WTC11 (cell line): ENCODE results near the gene AJAP1.

Source experiments
- TF ChIP-seq, protein P1 (sequence below): fragments of 250-450 bp; sonication (Bioruptor Pico); IDR thresholded peaks from 2 replicates; pipeline ENCODE4 v1.9.0; 2021; ENCODE audit warnings: moderate library complexity, mild to moderate bottlenecking, inconsistent platforms, borderline replicate concordance
- TF ChIP-seq, protein P2 (sequence below): fragments of 200-600 bp; IDR thresholded peaks from 2 replicates; pipeline ENCODE4 v1.8.0; 2022; ENCODE audit warnings: antibody characterized with exemption

DNA sequence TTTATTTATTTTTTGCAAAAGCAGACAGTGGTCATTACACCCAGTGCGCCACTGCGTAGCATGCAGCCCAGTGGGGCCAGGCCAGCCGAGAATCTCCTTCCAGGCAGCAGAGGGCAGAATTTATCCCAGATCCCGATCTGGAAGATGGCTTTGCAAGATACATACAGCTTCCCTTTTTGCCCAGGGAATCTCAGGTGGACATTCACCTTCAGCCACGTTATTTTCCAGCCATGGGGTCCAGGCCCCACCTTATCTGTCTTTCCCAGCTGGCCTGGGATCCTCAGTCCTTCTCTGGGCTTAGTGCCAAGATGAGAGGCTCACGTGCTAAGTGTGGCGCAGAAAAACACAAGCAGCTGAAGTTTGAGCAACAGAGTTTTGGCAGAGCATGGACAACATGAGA, 123.6 kb downstream of the AJAP1 start:
- TF ChIP-seq, protein P1, sequence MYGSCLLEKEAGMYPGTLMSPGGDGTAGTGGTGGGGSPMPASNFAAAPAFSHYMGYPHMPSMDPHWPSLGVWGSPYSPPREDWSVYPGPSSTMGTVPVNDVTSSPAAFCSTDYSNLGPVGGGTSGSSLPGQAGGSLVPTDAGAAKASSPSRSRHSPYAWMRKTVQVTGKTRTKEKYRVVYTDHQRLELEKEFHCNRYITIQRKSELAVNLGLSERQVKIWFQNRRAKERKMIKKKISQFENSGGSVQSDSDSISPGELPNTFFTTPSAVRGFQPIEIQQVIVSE (CRISPR knock-in tag): no peak
- TF ChIP-seq, protein P2, sequence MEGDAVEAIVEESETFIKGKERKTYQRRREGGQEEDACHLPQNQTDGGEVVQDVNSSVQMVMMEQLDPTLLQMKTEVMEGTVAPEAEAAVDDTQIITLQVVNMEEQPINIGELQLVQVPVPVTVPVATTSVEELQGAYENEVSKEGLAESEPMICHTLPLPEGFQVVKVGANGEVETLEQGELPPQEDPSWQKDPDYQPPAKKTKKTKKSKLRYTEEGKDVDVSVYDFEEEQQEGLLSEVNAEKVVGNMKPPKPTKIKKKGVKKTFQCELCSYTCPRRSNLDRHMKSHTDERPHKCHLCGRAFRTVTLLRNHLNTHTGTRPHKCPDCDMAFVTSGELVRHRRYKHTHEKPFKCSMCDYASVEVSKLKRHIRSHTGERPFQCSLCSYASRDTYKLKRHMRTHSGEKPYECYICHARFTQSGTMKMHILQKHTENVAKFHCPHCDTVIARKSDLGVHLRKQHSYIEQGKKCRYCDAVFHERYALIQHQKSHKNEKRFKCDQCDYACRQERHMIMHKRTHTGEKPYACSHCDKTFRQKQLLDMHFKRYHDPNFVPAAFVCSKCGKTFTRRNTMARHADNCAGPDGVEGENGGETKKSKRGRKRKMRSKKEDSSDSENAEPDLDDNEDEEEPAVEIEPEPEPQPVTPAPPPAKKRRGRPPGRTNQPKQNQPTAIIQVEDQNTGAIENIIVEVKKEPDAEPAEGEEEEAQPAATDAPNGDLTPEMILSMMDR: no peak
